Measurements from ENCODE around the gene BORCS5.

Gene BORCS5

DNA sequence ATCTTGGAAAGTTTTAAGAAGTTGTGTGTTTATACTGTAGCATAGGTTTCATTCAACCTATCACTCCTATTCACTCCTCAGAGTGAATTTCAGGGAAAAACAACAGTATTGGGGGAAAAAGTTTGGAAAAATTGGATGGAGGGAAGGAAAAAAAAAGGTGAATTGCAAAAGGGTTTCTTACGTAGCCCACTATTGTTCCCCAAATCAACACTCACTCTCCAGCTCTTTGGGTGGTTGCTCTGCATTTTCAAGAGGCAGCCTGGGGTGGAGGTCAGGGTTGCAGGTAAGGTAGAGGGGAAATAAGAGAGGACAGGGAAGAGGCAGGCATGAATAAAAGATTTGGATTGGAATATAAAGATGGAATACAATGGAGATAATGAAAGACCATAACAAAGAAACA is 42.3 kb downstream of the BORCS5 start:
- TF ChIP-seq RAD21 (IDR thresholded peaks at IDR 0.05; ENCODE audit: low read depth): no peak
- no peak for TF ChIP-seq FOXM1 (IDR thresholded peaks at IDR 0.05; ENCODE audit: borderline replicate concordance, low read depth)

DNA sequence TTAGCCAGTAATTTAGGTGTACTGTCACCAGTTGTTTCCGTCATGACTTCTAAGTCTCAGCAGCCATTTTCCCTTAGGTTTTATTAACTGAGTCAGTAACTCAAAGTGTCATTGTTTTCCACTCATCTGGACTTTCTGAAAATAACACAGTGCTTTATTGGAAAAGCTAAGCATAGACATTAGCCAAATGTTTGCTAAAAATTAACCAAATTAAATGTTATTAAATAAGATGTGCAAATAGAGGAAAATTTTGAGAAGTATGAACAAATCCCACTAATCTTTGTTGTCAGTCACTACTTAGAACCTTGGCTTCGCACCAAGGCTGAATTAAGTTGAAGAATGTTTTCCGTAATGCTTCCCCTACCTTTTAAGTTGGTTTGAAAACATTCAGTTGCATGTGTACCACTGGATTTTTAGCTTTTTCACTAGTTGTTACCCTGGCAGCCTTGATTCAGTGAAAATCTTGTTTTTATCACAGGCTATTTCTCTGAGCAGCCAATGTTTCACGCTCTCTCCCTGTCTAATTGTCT is 43.0 kb downstream of the BORCS5 start:
- TF ChIP-seq NFIC (IDR thresholded peaks at IDR 0.05): no peak
- no peak for TF ChIP-seq CEBPB (IDR thresholded peaks at IDR 0.05)
- TF ChIP-seq CREB1 (IDR thresholded peaks at IDR 0.05; ENCODE audit: low read depth): no peak
- no peak for TF ChIP-seq FOXM1 (IDR thresholded peaks at IDR 0.05; ENCODE audit: borderline replicate concordance, low read depth)
- TF ChIP-seq TEAD4 (IDR thresholded peaks at IDR 0.05): no peak
- TF ChIP-seq, protein P1, sequence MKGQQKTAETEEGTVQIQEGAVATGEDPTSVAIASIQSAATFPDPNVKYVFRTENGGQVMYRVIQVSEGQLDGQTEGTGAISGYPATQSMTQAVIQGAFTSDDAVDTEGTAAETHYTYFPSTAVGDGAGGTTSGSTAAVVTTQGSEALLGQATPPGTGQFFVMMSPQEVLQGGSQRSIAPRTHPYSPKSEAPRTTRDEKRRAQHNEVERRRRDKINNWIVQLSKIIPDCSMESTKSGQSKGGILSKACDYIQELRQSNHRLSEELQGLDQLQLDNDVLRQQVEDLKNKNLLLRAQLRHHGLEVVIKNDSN (IDR thresholded peaks at IDR 0.05): no peak
- no peak for TF ChIP-seq EGR1 (IDR thresholded peaks at IDR 0.05)
- TF ChIP-seq, protein P2, sequence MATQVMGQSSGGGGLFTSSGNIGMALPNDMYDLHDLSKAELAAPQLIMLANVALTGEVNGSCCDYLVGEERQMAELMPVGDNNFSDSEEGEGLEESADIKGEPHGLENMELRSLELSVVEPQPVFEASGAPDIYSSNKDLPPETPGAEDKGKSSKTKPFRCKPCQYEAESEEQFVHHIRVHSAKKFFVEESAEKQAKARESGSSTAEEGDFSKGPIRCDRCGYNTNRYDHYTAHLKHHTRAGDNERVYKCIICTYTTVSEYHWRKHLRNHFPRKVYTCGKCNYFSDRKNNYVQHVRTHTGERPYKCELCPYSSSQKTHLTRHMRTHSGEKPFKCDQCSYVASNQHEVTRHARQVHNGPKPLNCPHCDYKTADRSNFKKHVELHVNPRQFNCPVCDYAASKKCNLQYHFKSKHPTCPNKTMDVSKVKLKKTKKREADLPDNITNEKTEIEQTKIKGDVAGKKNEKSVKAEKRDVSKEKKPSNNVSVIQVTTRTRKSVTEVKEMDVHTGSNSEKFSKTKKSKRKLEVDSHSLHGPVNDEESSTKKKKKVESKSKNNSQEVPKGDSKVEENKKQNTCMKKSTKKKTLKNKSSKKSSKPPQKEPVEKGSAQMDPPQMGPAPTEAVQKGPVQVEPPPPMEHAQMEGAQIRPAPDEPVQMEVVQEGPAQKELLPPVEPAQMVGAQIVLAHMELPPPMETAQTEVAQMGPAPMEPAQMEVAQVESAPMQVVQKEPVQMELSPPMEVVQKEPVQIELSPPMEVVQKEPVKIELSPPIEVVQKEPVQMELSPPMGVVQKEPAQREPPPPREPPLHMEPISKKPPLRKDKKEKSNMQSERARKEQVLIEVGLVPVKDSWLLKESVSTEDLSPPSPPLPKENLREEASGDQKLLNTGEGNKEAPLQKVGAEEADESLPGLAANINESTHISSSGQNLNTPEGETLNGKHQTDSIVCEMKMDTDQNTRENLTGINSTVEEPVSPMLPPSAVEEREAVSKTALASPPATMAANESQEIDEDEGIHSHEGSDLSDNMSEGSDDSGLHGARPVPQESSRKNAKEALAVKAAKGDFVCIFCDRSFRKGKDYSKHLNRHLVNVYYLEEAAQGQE (IDR thresholded peaks at IDR 0.05; ENCODE audit: low read depth): no peak
- no peak for TF ChIP-seq RAD21 (IDR thresholded peaks at IDR 0.05; ENCODE audit: low read depth)
- no peak for TF ChIP-seq TAF1 (IDR thresholded peaks at IDR 0.05; ENCODE audit: low read depth)
- TF ChIP-seq, protein P3, sequence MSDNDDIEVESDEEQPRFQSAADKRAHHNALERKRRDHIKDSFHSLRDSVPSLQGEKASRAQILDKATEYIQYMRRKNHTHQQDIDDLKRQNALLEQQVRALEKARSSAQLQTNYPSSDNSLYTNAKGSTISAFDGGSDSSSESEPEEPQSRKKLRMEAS (IDR thresholded peaks at IDR 0.05): no peak
- no peak for TF ChIP-seq YY1 (IDR thresholded peaks at IDR 0.05; ENCODE audit: low read depth)

DNA sequence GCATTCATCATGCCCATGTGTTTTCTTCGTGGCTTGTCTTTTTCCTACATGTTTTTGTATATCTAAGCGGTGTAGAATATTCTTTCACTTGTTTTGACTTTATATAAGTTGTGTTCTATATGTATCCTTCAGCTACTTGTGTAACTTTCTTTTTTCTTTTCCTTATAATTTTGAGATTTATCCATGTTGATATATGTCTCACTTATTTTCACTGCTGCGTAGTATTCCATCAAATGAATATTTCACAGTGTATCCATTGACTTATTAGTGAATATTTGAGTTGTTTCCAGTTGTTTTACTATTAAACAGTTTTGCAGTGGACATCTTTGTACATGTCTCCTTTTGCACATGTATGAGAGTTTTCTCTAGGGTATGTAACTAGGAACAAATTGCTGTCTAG is 43.9 kb downstream of the BORCS5 start:
- TF ChIP-seq TCF12 (IDR thresholded peaks at IDR 0.05; ENCODE audit: low read depth) (no peak), CREB1 (IDR thresholded peaks at IDR 0.05; ENCODE audit: low read depth) (no peak), EP300 (IDR thresholded peaks at IDR 0.05; ENCODE audit: borderline replicate concordance) (no peak), EGR1 (IDR thresholded peaks at IDR 0.05) (no peak), TAF1 (IDR thresholded peaks at IDR 0.05; ENCODE audit: low read depth) (no peak), YY1 (IDR thresholded peaks at IDR 0.05; ENCODE audit: low read depth) (no peak), CEBPB (IDR thresholded peaks at IDR 0.05) (no peak), RAD21 (IDR thresholded peaks at IDR 0.05; ENCODE audit: low read depth) (no peak)
- TF ChIP-seq, protein P3 (IDR thresholded peaks at IDR 0.05): no peak

DNA sequence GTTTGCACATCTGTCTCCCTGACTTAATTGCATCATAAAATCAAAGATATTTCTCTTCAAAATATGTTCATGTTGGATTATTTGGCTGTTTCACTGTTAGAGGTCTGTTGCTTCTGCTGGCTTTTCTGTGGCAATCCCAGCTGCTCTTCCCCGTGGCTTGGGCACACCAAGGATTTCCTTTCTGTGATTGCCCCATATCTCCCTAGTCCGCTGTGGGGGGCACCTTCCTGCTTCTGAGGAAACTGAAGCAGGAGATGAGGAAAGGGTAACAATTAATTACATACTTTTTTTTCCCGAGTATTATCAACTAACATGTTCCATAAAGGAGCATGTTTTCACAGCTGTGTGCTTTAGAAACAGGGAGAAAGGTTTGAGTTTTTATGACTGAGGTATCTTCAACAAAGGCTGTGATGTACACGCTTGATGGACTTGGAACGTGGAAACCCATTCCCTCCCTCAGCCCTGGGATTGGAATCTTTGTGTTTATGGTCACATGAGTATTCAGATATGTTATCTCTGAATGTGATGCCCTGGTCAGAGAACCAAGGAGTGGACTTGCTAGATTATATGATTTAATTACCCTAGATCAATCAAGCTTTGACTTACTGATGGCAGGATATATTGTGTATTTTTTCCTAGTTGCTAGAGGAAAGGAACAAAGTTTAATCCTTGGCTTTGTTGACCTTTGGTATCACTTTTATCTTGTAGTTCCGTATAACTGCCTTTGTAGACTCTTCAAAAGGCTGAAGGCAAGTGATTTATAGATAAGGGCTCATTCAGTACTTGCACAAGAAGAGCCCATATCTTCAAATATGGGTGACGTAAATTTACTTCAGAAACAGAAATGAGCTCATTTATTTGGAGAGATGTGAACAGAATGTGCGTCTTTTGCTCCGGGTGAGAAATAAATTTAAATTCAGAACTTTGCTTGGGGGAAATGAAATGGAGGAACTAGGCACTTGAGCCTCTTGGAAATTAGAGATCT is 46.7 kb downstream of the BORCS5 start:
- no peak for TF ChIP-seq YY1 (IDR thresholded peaks at IDR 0.05; ENCODE audit: low read depth)
- TF ChIP-seq TCF12 (IDR thresholded peaks at IDR 0.05; ENCODE audit: low read depth): no peak
- TF ChIP-seq NFIC (IDR thresholded peaks at IDR 0.05): no peak
- TF ChIP-seq EP300 (IDR thresholded peaks at IDR 0.05; ENCODE audit: borderline replicate concordance): no peak
- TF ChIP-seq FOXM1 (IDR thresholded peaks at IDR 0.05; ENCODE audit: borderline replicate concordance, low read depth): no peak
- TF ChIP-seq TAF1 (IDR thresholded peaks at IDR 0.05; ENCODE audit: low read depth): no peak
- TF ChIP-seq CREB1 (IDR thresholded peaks at IDR 0.05; ENCODE audit: low read depth): no peak
- TF ChIP-seq, protein P3 (IDR thresholded peaks at IDR 0.05): no peak
- TF ChIP-seq TEAD4 (IDR thresholded peaks at IDR 0.05): no peak
- no peak for TF ChIP-seq RAD21 (IDR thresholded peaks at IDR 0.05; ENCODE audit: low read depth)
- no peak for TF ChIP-seq ZBTB7A (IDR thresholded peaks at IDR 0.05; ENCODE audit: low read depth)
- TF ChIP-seq EGR1 (IDR thresholded peaks at IDR 0.05): no peak

DNA sequence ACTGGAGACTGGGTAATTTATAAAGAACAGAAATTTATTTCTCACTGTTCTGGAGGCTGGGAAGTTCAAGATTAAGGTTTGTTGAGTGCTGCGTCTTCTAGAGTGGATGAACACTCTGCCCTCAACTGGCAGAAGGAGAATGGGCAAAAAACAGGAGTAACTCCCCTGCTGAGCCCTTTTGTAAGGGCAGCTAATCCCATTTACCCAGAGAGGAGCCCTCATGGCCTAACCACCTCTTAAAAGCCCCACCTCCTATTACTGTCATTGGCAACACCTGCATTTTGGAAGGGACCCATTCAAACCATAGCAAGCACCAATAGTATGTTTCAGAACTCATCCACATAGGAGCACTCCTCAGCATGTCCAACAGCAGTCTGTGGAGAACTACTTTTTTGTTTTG is 47.4 kb downstream of the BORCS5 start:
- TF ChIP-seq FOXM1 (IDR thresholded peaks at IDR 0.05; ENCODE audit: borderline replicate concordance, low read depth) (no peak), RAD21 (IDR thresholded peaks at IDR 0.05; ENCODE audit: low read depth) (no peak), EP300 (IDR thresholded peaks at IDR 0.05; ENCODE audit: borderline replicate concordance) (no peak), ZBTB7A (IDR thresholded peaks at IDR 0.05; ENCODE audit: low read depth) (no peak), TAF1 (IDR thresholded peaks at IDR 0.05; ENCODE audit: low read depth) (no peak), TEAD4 (IDR thresholded peaks at IDR 0.05) (no peak), TCF12 (IDR thresholded peaks at IDR 0.05; ENCODE audit: low read depth) (no peak), YY1 (IDR thresholded peaks at IDR 0.05; ENCODE audit: low read depth) (no peak), CREB1 (IDR thresholded peaks at IDR 0.05; ENCODE audit: low read depth) (no peak)
- TF ChIP-seq, protein P3 (IDR thresholded peaks at IDR 0.05): no peak
- TF ChIP-seq, protein P2 (IDR thresholded peaks at IDR 0.05; ENCODE audit: low read depth): no peak
- TF ChIP-seq, protein P1 (IDR thresholded peaks at IDR 0.05): no peak
